ENCODE measurements around the gene KCNT2.

The KCNT2 gene

DNA sequence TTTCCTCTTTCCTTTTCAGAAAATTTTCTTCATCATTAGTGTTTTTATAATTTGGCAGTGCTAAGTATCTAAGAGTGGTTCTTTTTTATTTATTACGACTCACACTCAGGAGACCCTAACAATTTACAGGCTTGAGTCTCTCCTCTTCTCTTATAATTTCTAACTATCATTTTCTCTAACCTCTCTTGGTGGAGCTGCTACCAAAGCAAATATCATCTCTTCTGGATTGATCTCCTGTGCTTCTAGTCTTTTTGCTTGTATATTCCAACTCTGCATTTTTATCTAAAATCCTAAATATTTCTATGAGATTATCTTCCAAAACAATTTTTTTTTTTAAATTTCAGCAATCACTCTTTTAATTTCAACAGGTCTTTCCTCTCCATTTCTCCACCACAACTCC, 250.3 kb downstream of the KCNT2 start:
- no peaks in the 10 kb centered on the region for H3K9me3 ChIP-seq (ENCODE audit: severe bottlenecking)
- H3K4me3 ChIP-seq (ENCODE audit: low read depth, low read length) = no peak overlapping the region
- H3K36me3 ChIP-seq = no peaks in the 10 kb centered on the region
- H3K27me3 ChIP-seq (ENCODE audit: insufficient read depth, low read depth, severe bottlenecking) = no peaks in the 10 kb centered on the region
- DNase-seq = no peak
- no peak overlapping the region for H3K27ac ChIP-seq
- TF ChIP-seq, protein P1, sequence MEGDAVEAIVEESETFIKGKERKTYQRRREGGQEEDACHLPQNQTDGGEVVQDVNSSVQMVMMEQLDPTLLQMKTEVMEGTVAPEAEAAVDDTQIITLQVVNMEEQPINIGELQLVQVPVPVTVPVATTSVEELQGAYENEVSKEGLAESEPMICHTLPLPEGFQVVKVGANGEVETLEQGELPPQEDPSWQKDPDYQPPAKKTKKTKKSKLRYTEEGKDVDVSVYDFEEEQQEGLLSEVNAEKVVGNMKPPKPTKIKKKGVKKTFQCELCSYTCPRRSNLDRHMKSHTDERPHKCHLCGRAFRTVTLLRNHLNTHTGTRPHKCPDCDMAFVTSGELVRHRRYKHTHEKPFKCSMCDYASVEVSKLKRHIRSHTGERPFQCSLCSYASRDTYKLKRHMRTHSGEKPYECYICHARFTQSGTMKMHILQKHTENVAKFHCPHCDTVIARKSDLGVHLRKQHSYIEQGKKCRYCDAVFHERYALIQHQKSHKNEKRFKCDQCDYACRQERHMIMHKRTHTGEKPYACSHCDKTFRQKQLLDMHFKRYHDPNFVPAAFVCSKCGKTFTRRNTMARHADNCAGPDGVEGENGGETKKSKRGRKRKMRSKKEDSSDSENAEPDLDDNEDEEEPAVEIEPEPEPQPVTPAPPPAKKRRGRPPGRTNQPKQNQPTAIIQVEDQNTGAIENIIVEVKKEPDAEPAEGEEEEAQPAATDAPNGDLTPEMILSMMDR (IDR thresholded peaks at IDR 0.05; ENCODE audit: low read depth, low read length) = no peak

DNA sequence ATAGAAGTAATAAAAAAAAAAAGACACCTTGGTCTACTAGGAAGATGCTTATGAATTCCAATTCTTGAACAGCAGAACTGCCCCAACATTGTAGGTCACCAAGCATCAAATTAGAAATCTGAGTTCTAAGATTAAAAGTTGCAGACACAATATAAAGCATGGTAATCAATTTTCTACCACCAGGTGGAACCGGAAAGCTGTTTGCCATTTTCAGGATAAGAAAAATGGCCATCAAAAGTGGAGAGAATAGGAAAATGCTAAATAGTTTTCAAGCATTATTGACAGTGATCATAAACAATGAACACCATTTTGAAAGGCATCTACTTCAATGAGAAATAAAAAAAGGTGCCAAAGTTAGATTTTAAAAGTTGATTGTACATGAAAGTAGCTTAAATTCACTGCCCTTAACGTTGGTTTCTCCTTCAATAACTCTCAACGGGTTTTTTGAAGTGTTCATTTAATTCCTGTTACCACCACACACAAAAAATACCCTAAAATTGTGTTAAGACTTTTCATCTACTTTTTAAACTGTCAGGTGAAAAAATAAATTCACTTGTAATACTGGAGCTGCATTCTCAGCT, 252.9 kb downstream of the KCNT2 start:
- Histone ChIP-seq H3K36me3 (no peaks in the 10 kb centered on the region), H3K27me3 (ENCODE audit: insufficient read depth, low read depth, severe bottlenecking) (no peaks in the 10 kb centered on the region), H3K27ac (no peak overlapping the region), H3K4me3 (ENCODE audit: low read depth, low read length) (no peak overlapping the region), H3K9me3 (ENCODE audit: severe bottlenecking) (no peaks in the 10 kb centered on the region)
- DNase-seq = no peak
- TF ChIP-seq, protein P1 (IDR thresholded peaks at IDR 0.05; ENCODE audit: low read depth, low read length) = peak; percentile 40; the same call in 1 of the 2 replicates

DNA sequence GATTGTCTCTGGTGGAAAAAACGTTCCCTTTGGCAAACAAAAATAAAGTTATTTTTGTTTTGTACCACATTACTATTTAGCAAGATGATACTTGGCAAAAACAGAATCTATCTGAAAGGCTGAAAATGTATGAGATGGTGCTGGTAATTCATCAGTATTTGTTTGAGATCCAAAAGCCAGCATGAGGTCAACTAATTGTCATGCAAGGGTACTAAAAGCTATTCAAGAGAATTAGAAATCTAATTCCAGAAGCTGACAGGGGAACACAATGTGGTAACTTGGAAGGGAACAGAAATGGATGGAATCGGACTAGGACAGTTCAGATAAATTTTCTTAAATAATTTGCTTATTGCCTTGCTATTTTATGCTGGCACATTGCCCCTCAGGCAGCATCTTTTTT, 263.8 kb downstream of the KCNT2 start:
- Histone ChIP-seq H3K9me3 (ENCODE audit: severe bottlenecking) (no peaks in the 10 kb centered on the region), H3K4me3 (ENCODE audit: low read depth, low read length) (no peak overlapping the region), H3K27ac (no peak overlapping the region), H3K36me3 (peaks cover 12% of the 10 kb centered on the region), H3K27me3 (ENCODE audit: insufficient read depth, low read depth, severe bottlenecking) (no peaks in the 10 kb centered on the region)
- no peak for DNase-seq
- TF ChIP-seq, protein P1 (IDR thresholded peaks at IDR 0.05; ENCODE audit: low read depth, low read length) = no peak

DNA sequence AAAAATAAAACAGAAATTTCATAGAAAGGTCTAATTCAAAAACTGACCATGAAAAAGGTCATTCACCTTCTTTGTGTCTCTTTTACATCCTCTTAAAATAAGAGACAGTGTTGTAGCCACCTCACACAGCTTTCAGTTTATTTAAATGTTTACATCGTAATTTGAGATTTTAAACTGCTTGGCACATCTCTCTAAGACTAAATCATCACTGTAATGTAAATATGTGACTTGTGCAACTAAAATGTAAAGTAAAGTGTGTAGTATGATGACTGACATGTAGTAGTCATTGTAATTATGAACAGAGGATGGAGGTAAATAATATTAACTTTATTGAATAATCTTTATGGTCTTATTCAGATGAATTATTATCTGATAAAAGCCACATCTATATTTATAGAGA, 283.9 kb downstream of the KCNT2 start:
- no peak overlapping the region for H3K27ac ChIP-seq
- TF ChIP-seq, protein P1 (IDR thresholded peaks at IDR 0.05; ENCODE audit: low read depth, low read length) = no peak
- no peak for DNase-seq
- no peaks in the 10 kb centered on the region for H3K9me3 ChIP-seq (ENCODE audit: severe bottlenecking)
- H3K36me3 ChIP-seq = peaks cover 5% of the 10 kb centered on the region; the same call in 1 of the 2 replicates
- no peak overlapping the region for H3K4me3 ChIP-seq (ENCODE audit: low read depth, low read length)
- H3K27me3 ChIP-seq (ENCODE audit: insufficient read depth, low read depth, severe bottlenecking) = no peaks in the 10 kb centered on the region

DNA sequence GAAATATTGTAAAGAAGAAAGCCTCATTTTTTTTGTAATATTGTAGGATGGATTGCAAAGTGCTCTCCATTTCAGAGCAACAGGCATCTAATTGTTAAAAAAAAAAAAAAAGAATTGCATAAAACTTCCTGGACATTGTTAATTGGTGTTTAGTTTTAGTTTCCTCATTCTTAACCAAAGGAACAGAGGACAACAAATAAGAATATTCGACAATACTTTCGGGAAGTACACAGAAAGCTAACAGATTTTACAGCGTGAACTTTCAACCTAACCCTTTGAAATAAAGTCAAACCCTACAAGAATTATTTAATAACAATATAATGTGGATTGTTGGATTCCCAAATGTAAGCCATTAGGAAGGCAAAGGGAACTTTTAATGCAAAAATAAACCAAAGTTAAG, 284.4 kb downstream of the KCNT2 start:
- peaks cover 5% of the 10 kb centered on the region; the same call in 1 of the 2 replicates for H3K36me3 ChIP-seq
- H3K27me3 ChIP-seq (ENCODE audit: insufficient read depth, low read depth, severe bottlenecking) = no peaks in the 10 kb centered on the region
- H3K4me3 ChIP-seq (ENCODE audit: low read depth, low read length) = no peak overlapping the region
- TF ChIP-seq, protein P1 (IDR thresholded peaks at IDR 0.05; ENCODE audit: low read depth, low read length) = no peak
- no peak overlapping the region for H3K27ac ChIP-seq
- H3K9me3 ChIP-seq (ENCODE audit: severe bottlenecking) = no peaks in the 10 kb centered on the region
- no peak for DNase-seq

DNA sequence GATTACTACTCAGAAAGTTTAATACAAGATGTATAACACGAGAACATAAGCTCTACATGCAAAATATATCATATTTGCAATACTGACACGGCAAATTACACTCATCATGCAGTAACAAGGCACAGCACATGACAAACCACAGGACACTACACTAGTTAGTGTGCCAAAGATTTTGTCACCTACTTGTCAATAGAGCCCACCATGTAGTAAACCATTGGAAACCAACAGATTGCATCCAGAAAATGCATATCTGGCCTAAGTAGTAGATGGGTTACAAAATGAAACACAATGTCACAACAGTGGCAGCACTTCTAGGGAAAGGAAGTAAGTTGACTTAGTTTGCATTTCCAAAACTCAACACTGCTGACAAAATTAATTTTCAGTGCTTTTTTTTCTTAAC, 288.9 kb downstream of the KCNT2 start:
- H3K27me3 ChIP-seq (ENCODE audit: insufficient read depth, low read depth, severe bottlenecking) = no peaks in the 10 kb centered on the region
- H3K27ac ChIP-seq = no peak overlapping the region
- no peaks in the 10 kb centered on the region for H3K9me3 ChIP-seq (ENCODE audit: severe bottlenecking)
- H3K4me3 ChIP-seq (ENCODE audit: low read depth, low read length) = no peak overlapping the region
- peaks cover 21% of the 10 kb centered on the region for H3K36me3 ChIP-seq
- DNase-seq = no peak
- TF ChIP-seq, protein P1 (IDR thresholded peaks at IDR 0.05; ENCODE audit: low read depth, low read length) = no peak

All from WERI-Rb-1 (cell line).